ENCODE results near the gene CCDC137.

Gene CCDC137

GRCh38 chr17:81707725-81708646, 41.4 kb downstream of the CCDC137 start:
- H3K9me3 ChIP-seq, result no peaks in the 10 kb centered on the region
- H3K27me3 ChIP-seq, result no peaks in the 10 kb centered on the region
- no peak overlapping the region for H3K4me3 ChIP-seq (ENCODE audit: low read depth in 1 of 2, low read length in 1 of 2)
- no peaks in the 10 kb centered on the region for H3K36me3 ChIP-seq
- TF ChIP-seq CTCF (IDR thresholded peaks at IDR 0.05), result no peak
- peaks cover 43 to 52% of the 10 kb centered on the region in 2 experiments for H3K4me1 ChIP-seq (ENCODE audit: control insufficient read depth in 1 of 2, insufficient read depth in 1 of 2, low read depth in 1 of 2, low read length in 1 of 2)
- H3K27ac ChIP-seq, result no peak overlapping the region

DNA sequence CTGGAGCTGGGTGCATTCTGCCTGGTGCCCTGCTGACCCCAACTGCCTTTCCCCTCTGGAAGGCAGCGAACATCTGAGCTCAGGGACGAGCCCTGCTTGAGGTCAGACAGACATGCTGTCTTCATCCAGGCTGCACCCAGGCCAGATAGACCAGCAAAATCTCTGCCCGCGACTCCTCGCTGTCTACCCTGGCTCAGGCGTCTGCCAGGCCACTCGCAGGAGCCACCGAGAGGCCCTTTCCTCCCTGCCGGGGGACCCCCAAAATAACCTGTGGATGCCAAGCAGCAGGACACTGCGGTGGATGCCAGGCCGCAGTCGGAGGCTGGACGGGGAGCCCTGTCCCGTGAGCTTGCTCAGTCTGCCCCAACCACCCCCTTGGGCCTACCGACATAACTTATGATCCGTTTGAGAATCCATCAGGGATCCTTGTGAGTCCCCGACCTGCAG, 42.2 kb downstream of the CCDC137 start:
- Histone ChIP-seq H3K4me1 (ENCODE audit: control insufficient read depth in 1 of 2, insufficient read depth in 1 of 2, low read depth in 1 of 2, low read length in 1 of 2) (peaks cover 44 to 50% of the 10 kb centered on the region in 2 experiments), H3K27me3 (no peaks in the 10 kb centered on the region), H3K9me3 (no peaks in the 10 kb centered on the region), H3K27ac (no peak overlapping the region), H3K36me3 (no peaks in the 10 kb centered on the region), H3K4me3 (ENCODE audit: low read depth in 1 of 2, low read length in 1 of 2) (no peak overlapping the region)
- no peak for TF ChIP-seq CTCF (IDR thresholded peaks at IDR 0.05)

- peak overlapping the region; percentile 61 for H3K27ac ChIP-seq
- H3K9me3 ChIP-seq, result no peaks in the 10 kb centered on the region
- H3K36me3 ChIP-seq, result no peaks in the 10 kb centered on the region
- TF ChIP-seq CTCF (IDR thresholded peaks at IDR 0.05), result no peak
- no peaks in the 10 kb centered on the region for H3K27me3 ChIP-seq
- peak overlapping the region; percentile 67 to 71 for H3K4me3 ChIP-seq (ENCODE audit: low read depth in 1 of 2, low read length in 1 of 2)
- H3K4me1 ChIP-seq (ENCODE audit: control insufficient read depth in 1 of 2, insufficient read depth in 1 of 2, low read depth in 1 of 2, low read length in 1 of 2), result peaks cover 39 to 42% of the 10 kb centered on the region in 2 experiments
These were observed 44.2 kb downstream of the CCDC137 start for GRCh38 chr17:81710514-81711308.

DNA sequence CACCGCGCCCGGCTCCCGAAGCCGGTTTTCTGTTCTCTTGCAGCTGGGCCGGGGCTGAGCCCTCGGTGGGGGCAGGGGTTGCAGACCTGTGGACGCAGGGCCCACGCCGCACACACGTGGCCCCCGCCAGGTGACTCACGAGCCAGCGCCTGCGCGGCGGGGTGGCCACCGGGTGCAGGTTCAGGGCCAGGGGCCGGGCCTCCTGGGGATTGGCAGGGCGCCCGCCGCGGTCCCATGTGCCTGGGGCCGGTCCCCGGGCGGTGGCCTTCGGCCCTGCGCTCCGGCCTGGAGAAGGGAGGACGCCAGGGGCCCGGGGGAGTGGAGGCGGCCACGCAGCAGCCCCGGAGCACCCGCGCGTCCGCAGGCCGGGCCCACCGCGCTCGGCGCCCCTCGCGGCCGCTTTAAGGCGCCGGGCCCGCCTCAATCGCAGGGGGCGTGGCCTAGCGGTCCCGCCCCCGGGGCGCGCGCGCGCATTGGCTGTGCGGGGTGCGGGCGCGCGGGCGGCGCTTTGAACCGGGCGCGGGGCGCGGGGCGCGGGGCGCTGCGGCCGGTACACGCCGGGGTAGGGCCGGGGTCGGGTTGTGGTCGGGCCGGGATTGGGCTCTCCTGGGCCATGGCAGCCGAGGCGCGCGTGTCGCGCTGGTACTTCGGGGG, 45.4 kb downstream of the CCDC137 start, which contains the start of gene SLC25A10:
Gene SLC25A10 (plus strand): TSS at position 471 of the 654 bp plus-strand sequence. CDS start 143 bp downstream, at position 614.
- H3K4me3 ChIP-seq (ENCODE audit: low read depth in 1 of 2, low read length in 1 of 2), result peak within 1 kb of the TSS; percentile 67 to 71
- H3K36me3 ChIP-seq, result no peaks in the 10 kb centered on the region
- no peaks in the 10 kb centered on the region for H3K27me3 ChIP-seq
- peak within 1 kb of the TSS; percentile 61 for H3K27ac ChIP-seq
- H3K4me1 ChIP-seq (ENCODE audit: control insufficient read depth in 1 of 2, insufficient read depth in 1 of 2, low read depth in 1 of 2, low read length in 1 of 2), result peaks cover 39 to 42% of the 10 kb centered on the region in 2 experiments
- peak; percentile 59 for TF ChIP-seq CTCF (IDR thresholded peaks at IDR 0.05)
- no peaks in the 10 kb centered on the region for H3K9me3 ChIP-seq

- no peak overlapping the region for H3K27ac ChIP-seq
- no peaks in the 10 kb centered on the region for H3K36me3 ChIP-seq
- H3K9me3 ChIP-seq, result no peaks in the 10 kb centered on the region
- TF ChIP-seq CTCF (IDR thresholded peaks at IDR 0.05), result no peak
- H3K4me1 ChIP-seq (ENCODE audit: control insufficient read depth in 1 of 2, insufficient read depth in 1 of 2, low read depth in 1 of 2, low read length in 1 of 2), result peaks cover 39 to 42% of the 10 kb centered on the region in 2 experiments
- peak overlapping the region; percentile 67 to 71 for H3K4me3 ChIP-seq (ENCODE audit: low read depth in 1 of 2, low read length in 1 of 2)
- no peaks in the 10 kb centered on the region for H3K27me3 ChIP-seq
These were observed 46.0 kb downstream of the CCDC137 start for GRCh38 chr17:81712468-81713003.
